PFSK-1 (cell line): Measurements from ENCODE around the gene MAPK12.

Experiments used
- POLR2AphosphoS5 ChIP-seq: IDR thresholded peaks from 2 replicates; pipeline ENCODE4 v1.6.1; 2012; ENCODE audit warnings: low read depth, mild to moderate bottlenecking, control low read depth, low read length, moderate library complexity
- SIN3A ChIP-seq: IDR thresholded peaks from 2 replicates; pipeline ENCODE4 v1.6.1; 2012; ENCODE audit warnings: mild to moderate bottlenecking, low read length, moderate library complexity, borderline replicate concordance; ENCODE audit not compliant: insufficient read depth

DNA sequence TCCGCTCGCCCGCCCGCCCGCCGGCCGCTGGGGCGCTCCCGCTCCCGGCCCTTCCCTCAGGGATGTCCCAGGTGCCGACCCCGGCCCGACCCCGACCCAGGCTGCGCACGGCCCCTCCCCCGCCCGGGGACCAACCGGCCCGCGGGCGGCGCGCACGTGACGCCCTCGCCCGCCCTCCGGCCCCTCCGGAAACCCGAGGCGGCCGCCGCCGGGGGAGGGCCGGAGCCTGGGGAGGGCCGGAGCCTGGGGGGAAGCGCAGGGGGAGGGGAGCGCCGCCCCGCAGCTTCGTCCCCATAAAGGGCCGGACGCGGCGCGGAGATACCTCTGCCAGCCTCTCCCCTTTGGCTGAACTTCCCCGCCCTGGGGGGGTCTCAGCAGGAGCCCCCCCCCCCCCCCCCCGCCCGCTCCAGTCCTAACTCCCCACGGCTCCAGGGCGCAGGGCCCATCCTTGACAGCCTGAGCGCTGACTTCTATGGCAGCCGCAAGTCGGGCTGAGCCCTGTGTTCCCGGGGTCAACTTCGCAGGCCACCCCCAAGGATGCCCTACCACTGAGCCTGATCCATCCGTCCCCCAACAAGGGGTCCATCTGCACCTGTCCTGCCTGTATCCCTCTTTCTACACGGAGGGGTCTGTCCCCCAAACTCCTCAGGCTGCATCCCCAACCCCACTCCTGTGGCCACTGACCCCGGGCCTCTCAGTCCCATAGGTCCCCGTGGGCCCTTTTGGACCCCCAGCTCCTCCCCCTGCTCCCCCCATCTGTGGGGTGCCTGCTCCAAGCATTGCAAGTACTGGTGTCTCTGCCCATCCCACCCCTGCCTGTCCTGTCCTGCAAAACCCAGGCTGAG, at the start of gene MAPK12:
- no peak for TF ChIP-seq POLR2AphosphoS5
- no peak for TF ChIP-seq SIN3A
